Thyroid gland (tissue), 4 donors: ENCODE measurements around the gene HBE1. TPM values are rescaled to one million over a fixed set of nuclear protein-coding genes. Genes with fewer than 3 reads are reported as not detected.

ENCODE experiments used
- DNase-seq, 2 donors: peaks; one replicate each; pipeline ENCODE4 v3.0.0-alpha.2; 2019
- H3K27ac ChIP-seq, 3 donors: fragments of 200-600 bp; sonication (generic); 1 replicate in 2 of 3; 2 replicates in 1 of 3; pipeline ENCODE4 v1.5.1; 2016 to 2019; ENCODE audit warnings: mild to moderate bottlenecking in 1 of 3, moderate library complexity in 1 of 3
- H3K27me3 ChIP-seq: fragments of 200-600 bp; sonication (generic); one replicate; pipeline ENCODE4 v1.5.1; 2019
- H3K36me3 ChIP-seq, 2 donors: fragments of 200-600 bp; sonication (generic); one replicate each; pipeline ENCODE4 v1.5.1; 2016 to 2019
- H3K4me1 ChIP-seq, 2 donors: fragments of 200-600 bp; sonication (generic); one replicate each; pipeline ENCODE4 v1.5.1; 2017 to 2019
- H3K4me3 ChIP-seq, 3 donors: fragments of 200-600 bp; sonication (generic); replicated peaks in 1 of 3; 1 replicate in 2 of 3; 2 replicates in 1 of 3; pipeline ENCODE4 v1.5.1; 2016; ENCODE audit warnings: mild to moderate bottlenecking in 1 of 3
- H3K9me3 ChIP-seq: fragments of 200-600 bp; sonication (generic); one replicate; pipeline ENCODE4 v1.5.1; 2017
- CTCF ChIP-seq, 6 experiments: fragments of 200-600 bp in 3 of 6; fragments of 450-650 bp in 3 of 6; sonication (generic) in 3 of 6; IDR thresholded peaks; one replicate each; pipeline ENCODE4 v1.5.1; 2016 to 2019; ENCODE audit warnings: antibody characterized with exemption in 6 of 6, mild to moderate bottlenecking in 2 of 6, inconsistent platforms in 1 of 6, moderate library complexity in 1 of 6
- POLR2A ChIP-seq, 2 donors: fragments of 450-650 bp; IDR thresholded peaks; one replicate each; pipeline ENCODE4 v1.6.1; 2017; ENCODE audit warnings: antibody characterized with exemption in 2 of 2, mild to moderate bottlenecking in 2 of 2, moderate library complexity in 1 of 2
- WGBS, 2 donors: methylation state at CpG; one replicate each; pipeline ENCODE4 v1.1.5; 2017; 5-methylcytosine and 5-hydroxymethylcytosine counted together
- intact Hi-C: fragments of 100-400 bp; cut with DNase I; formaldehyde crosslinking; loops from one replicate; pipeline ENCODE4 v1.15.1; 2023
- total RNA-seq, 4 donors: library from RNA; depleted of rRNA; stranded (reverse); fragments of >200 nt; gene quantifications; one replicate each; pipeline ENCODE4 v1.2.3, GENCODE V29; 2016

HBE1 gene
- total RNA-seq, 4 donors from 2014 or later = 1.2 TPM; not detected in 3

DNA sequence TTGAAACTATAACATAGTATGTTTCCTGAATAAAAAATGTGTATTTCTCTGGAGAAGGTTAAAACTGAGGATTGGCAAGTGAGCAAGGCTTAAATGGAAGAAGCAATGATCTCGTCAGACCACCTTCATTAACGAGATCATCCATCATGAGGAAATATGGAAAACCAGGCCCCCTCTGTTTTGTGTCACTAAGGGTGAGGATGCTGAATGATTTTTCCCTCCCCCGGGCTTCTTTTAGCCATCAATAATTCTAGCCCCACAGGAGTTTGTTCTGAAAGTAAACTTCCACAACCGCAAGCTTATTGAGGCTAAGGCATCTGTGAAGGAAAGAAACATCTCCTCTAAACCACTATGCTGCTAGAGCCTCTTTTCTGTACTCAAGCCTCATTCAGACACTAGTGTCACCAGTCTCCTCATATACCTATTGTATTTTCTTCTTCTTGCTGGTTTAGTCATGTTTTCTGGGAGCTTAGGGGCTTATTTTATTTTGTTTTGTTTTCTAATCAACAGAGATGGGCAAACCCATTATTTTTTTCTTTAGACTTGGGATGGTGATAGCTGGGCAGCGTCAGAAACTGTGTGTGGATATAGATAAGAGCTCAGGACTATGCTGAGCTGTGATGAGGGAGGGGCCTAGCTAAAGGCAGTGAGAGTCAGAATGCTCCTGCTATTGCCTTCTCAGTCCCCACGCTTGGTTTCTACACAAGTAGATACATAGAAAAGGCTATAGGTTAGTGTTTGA, 5.8 kb upstream of the HBE1 start:
- Histone ChIP-seq H3K9me3 (no peaks in the 10 kb centered on the region), H3K36me3 (no peaks in the 10 kb centered on the region), H3K27ac (no peak overlapping the region), H3K4me3 (no peak overlapping the region), H3K4me1 (no peaks in the 10 kb centered on the region), H3K27me3 (no peaks in the 10 kb centered on the region)
- TF ChIP-seq POLR2A (IDR thresholded peaks at IDR 0.05) = no peak
- TF ChIP-seq CTCF (IDR thresholded peaks at IDR 0.05) = no peak
- intact Hi-C loops = no loop called here
- WGBS, 2 donors = 71 to 73% methylated on average over 6 of the region's 6 CpGs
- DNase-seq = no peak

- DNase-seq = no peak
- intact Hi-C loops = no loop called here
These were observed 4.7 kb upstream of the HBE1 start for GRCh38 chr11:5274395-5274794.

GRCh38 chr11:5272395-5273017, 2.8 kb upstream of the HBE1 start:
- no peaks in the 10 kb centered on the region for H3K9me3 ChIP-seq
- no peaks in the 10 kb centered on the region for H3K36me3 ChIP-seq
- no peak for DNase-seq
- 74 to 78% methylated on average over 4 of the region's 4 CpGs for WGBS, 2 donors
- intact Hi-C loops = no loop called here
- no peaks in the 10 kb centered on the region for H3K4me1 ChIP-seq
- H3K27me3 ChIP-seq = no peaks in the 10 kb centered on the region
- H3K4me3 ChIP-seq = no peak overlapping the region
- TF ChIP-seq CTCF (IDR thresholded peaks at IDR 0.05) (no peak), POLR2A (IDR thresholded peaks at IDR 0.05) (no peak)
- H3K27ac ChIP-seq = no peak overlapping the region

More at GRCh38 chr11:5274395-5274794, 4.7 kb upstream of the HBE1 start:
- Histone ChIP-seq H3K27ac (no peak overlapping the region), H3K36me3 (no peaks in the 10 kb centered on the region), H3K4me1 (no peaks in the 10 kb centered on the region), H3K4me3 (no peak overlapping the region), H3K9me3 (no peaks in the 10 kb centered on the region), H3K27me3 (no peaks in the 10 kb centered on the region)
- TF ChIP-seq CTCF (IDR thresholded peaks at IDR 0.05) (no peak), POLR2A (IDR thresholded peaks at IDR 0.05) (no peak)
- 68 to 72% methylated on average over 5 of the region's 5 CpGs for WGBS, 2 donors

DNA sequence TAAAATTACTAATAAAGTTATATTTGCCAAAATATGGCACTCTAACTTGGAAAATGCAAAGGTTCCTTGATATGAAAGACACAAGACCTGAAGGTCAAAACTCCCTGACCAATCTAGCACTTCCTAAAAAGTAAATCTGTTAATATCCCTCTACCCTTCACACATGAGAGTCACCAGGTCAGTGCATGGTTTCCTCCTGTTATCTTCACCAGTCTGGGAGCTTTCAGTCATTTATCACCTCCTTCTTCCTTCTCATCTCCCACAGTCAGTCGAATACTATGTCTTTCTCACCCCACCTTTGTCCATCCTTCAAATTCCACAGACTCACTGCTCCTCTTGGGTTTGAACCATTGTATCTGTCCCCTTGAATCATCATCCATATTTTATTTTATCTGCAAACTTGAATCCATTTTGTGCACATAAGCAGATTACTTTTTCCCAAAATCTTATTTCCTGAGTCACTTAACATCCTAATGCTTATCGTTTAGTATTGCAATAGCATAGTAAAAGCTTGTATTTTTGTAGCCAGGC, 2.6 kb downstream of the HBE1 start:
- Histone ChIP-seq H3K27me3 (no peaks in the 10 kb centered on the region), H3K4me3 (no peak overlapping the region), H3K4me1 (no peaks in the 10 kb centered on the region), H3K9me3 (no peaks in the 10 kb centered on the region), H3K27ac (no peak overlapping the region), H3K36me3 (no peaks in the 10 kb centered on the region)
- WGBS, 2 donors = 85 to 87% methylated on average over 2 of the region's 2 CpGs
- DNase-seq = no peak
- intact Hi-C loops = no loop called here
- TF ChIP-seq POLR2A (IDR thresholded peaks at IDR 0.05) (no peak), CTCF (IDR thresholded peaks at IDR 0.05) (no peak)

- Histone ChIP-seq H3K36me3 (no peaks in the 10 kb centered on the region), H3K9me3 (no peaks in the 10 kb centered on the region), H3K4me3 (no peak overlapping the region), H3K27me3 (no peaks in the 10 kb centered on the region), H3K4me1 (no peaks in the 10 kb centered on the region), H3K27ac (no peak overlapping the region)
- no peak for TF ChIP-seq POLR2A (IDR thresholded peaks at IDR 0.05)
- intact Hi-C loops = no loop called here
- no peak for DNase-seq
These were observed 3.1 kb downstream of the HBE1 start for GRCh38 chr11:5266609-5267008.
